CD4-positive, alpha-beta T cell (primary cell): ENCODE results near the gene NDRG4. TPM values are rescaled to one million over a fixed set of nuclear protein-coding genes. Genes with fewer than 3 reads are reported as not detected.
A peak's percentile ranks its signal among the peaks of the same experiment; 100 is the strongest.

ENCODE experiments used
- ATAC-seq: fragments of 200-7000 bp; cut with Tn5 transposase; one replicate; pipeline ENCODE4 v1.10.0; 2022; ENCODE audit warnings: mild to moderate bottlenecking; ENCODE audit not compliant: poor library complexity
- CTCF ChIA-PET: fragments of 350-600 bp; sonication (Branson Sonifier 250); formaldehyde crosslinking; loops from one replicate; lab custom pipeline; 2021; ENCODE audit warnings: antibody characterized with exemption, inconsistent platforms; lab: Charles Lee
- POLR2A ChIA-PET: fragments of 350-600 bp; sonication (Branson Sonifier 250); formaldehyde crosslinking; loops from one replicate; lab custom pipeline; 2021; ENCODE audit warnings: antibody characterized with exemption, inconsistent platforms; lab: Charles Lee
- DNase-seq, 14 experiments: peaks; one replicate each; pipeline ENCODE4 v3.0.0-alpha.2; 2013 to 2020; ENCODE audit warnings: mixed read lengths in 2 of 14
- H3K27ac ChIP-seq, 2 donors: one replicate each; pipeline versions ENCODE4 v1.5.1 to v1.7.0; 2013; ENCODE audit warnings: low read length in 2 of 2, low read depth in 1 of 2, mild to moderate bottlenecking in 1 of 2
- H3K27me3 ChIP-seq, 2 experiments: 1 replicate in 1 of 2; 2 replicates in 1 of 2; pipeline versions ENCODE4 v1.6.1 to v1.7.0; 2013; ENCODE audit warnings: low read length in 2 of 2, control low read depth in 1 of 2, mild to moderate bottlenecking in 1 of 2, moderate library complexity in 1 of 2; ENCODE audit not compliant: insufficient read depth in 2 of 2, control insufficient read depth in 1 of 2
- H3K36me3 ChIP-seq: one replicate; pipeline ENCODE4 v1.6.1; 2013; ENCODE audit warnings: low read length, control low read depth; ENCODE audit not compliant: insufficient read depth
- H3K4me1 ChIP-seq: one replicate; pipeline ENCODE4 v1.6.1; 2013; ENCODE audit warnings: low read length, control low read depth; ENCODE audit not compliant: insufficient read depth
- H3K4me3 ChIP-seq: one replicate; pipeline ENCODE4 v1.5.1; 2013; ENCODE audit warnings: mild to moderate bottlenecking, low read length, moderate library complexity
- H3K9me3 ChIP-seq, 2 experiments: 1 replicate in 1 of 2; 2 replicates in 1 of 2; pipeline versions ENCODE4 v1.6.1 to v1.7.0; 2013; ENCODE audit warnings: low read length in 2 of 2, mild to moderate bottlenecking in 2 of 2, control low read depth in 1 of 2, moderate library complexity in 1 of 2; ENCODE audit not compliant: control insufficient read depth in 1 of 2, insufficient read depth in 1 of 2
- H3K27ac Mint-ChIP-seq: one replicate; pipeline ENCODE4 v1.8.0; 2020; ENCODE audit warnings: mixed read lengths
- H3K27me3 Mint-ChIP-seq: one replicate; pipeline ENCODE4 v1.8.0; 2021; ENCODE audit warnings: mixed read lengths
- H3K36me3 Mint-ChIP-seq: one replicate; pipeline ENCODE4 v1.8.0; 2021; ENCODE audit warnings: low read depth, mixed read lengths
- H3K4me1 Mint-ChIP-seq: one replicate; pipeline ENCODE4 v1.8.0; 2021; ENCODE audit warnings: low read depth, mixed read lengths
- H3K4me3 Mint-ChIP-seq: one replicate; pipeline ENCODE4 v1.8.0; 2020; ENCODE audit warnings: mild to moderate bottlenecking, mixed read lengths
- H3K9me3 Mint-ChIP-seq: one replicate; pipeline ENCODE4 v1.8.0; 2020; ENCODE audit warnings: mixed read lengths
- intact Hi-C, 2 experiments: fragments of 100-400 bp; cut with DNase I in 1 of 2; cut with micrococcal nuclease in 1 of 2; formaldehyde crosslinking; loops; one replicate each; pipeline versions ENCODE4 v1.15.1 to v1.9.0; 2023 to 2025; cut with DNase I, micrococcal nuclease
- polyA plus RNA-seq, 2 donors: library from polyadenylated mRNA; unstranded; fragments of 120-200 nt; gene quantifications; one replicate each; pipeline ENCODE4 v1.2.1, GENCODE V29; 2013
- total RNA-seq, 174 experiments: library from RNA in 2 of 174; stranded (reverse) in 2 of 174; gene quantifications; one replicate each; pipeline ENCODE4 v1.2.3 and lab custom pipeline; 2021 to 2026
- TF ChIP-seq, protein P1 (sequence below): fragments of 200-600 bp; IDR thresholded peaks from one replicate; pipeline ENCODE4 v1.8.0; 2022; ENCODE audit warnings: antibody characterized with exemption, mild to moderate bottlenecking

NDRG4 gene, protein sequence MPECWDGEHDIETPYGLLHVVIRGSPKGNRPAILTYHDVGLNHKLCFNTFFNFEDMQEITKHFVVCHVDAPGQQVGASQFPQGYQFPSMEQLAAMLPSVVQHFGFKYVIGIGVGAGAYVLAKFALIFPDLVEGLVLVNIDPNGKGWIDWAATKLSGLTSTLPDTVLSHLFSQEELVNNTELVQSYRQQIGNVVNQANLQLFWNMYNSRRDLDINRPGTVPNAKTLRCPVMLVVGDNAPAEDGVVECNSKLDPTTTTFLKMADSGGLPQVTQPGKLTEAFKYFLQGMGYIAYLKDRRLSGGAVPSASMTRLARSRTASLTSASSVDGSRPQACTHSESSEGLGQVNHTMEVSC
- total RNA-seq: 1 to 10 TPM; 2.8 to 3.2 TPM
- 0.47 TPM for polyA plus RNA-seq (2013, experiment 1 of 2)
- 1.3 TPM for polyA plus RNA-seq (2013, experiment 2 of 2)
- total RNA-seq (lab: John Stamatoyannopoulos, UW): 0.07 to 5.9 (median 1.1) reads per million in 172 experiments

DNA sequence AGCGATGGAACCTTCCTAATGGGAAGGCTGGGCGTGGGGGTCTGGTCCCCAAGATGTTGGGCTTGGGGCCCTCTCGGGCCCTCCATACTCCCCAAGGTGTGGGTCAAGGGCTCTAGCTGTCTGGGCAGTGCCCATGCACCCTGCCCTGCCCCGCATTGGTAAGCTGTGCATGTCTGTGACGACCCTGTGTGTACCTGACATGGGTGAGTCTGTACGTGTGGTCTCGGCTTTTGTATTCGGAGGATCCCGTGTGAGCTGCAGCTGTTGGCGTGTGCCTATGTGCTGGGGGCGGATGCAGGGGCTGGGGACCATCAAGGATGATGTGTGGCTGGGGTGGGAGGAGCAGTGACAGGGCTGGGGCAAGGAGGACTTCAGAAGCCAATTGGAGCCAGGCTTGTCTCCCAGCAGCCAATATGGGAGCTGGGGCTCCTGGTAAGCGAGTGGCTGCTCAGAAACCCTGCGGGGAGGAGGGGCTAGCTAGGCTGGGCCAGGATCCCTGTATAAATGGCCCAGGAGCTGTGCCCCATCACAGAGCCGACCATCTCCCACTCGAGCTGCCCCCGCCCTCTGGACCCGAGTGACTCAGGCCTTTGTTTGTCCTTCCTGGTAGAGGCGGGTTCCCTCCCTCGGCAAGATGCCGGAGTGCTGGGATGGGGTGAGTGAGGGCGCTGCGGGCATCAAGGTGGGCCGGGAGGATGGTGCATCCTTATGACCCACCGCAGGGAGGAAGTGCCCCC lies at the start of gene NDRG4:
NDRG4 (plus strand) TSS at position 529 of the 737 bp plus-strand sequence; CDS start at position 635, 106 bp downstream.
- H3K27me3 Mint-ChIP-seq: peaks cover 9% of the 10 kb centered on the region
- H3K36me3 Mint-ChIP-seq: no peaks in the 10 kb centered on the region
- intact Hi-C loops: no loop called here
- Histone ChIP-seq H3K27ac (no peak within 1 kb of the TSS), H3K36me3 (no peaks in the 10 kb centered on the region), H3K9me3 (peaks cover 0 to 10% of the 10 kb centered on the region in 2 experiments), H3K4me1 (peaks cover 33% of the 10 kb centered on the region), H3K4me3 (peak within 1 kb of the TSS; percentile 69), H3K27me3 (peaks cover 0 to 8% of the 10 kb centered on the region in 2 experiments)
- peak within 1 kb of the TSS; percentile 72 for H3K27ac Mint-ChIP-seq
- ChIA-PET POLR2A (interaction anchor here (0.6 kb wide), 1 partner anchor 235 kb away, joined by 4 read pairs; no protein-coding TSS in a partner anchor), CTCF (interaction anchor here (1.9 kb wide), 1 partner anchor 13 kb away, joined by 8 read pairs; no protein-coding TSS in a partner anchor)
- peak in 8 of 14 experiments; percentile 16 to 74 (median 43) for DNase-seq
- TF ChIP-seq, protein P1, sequence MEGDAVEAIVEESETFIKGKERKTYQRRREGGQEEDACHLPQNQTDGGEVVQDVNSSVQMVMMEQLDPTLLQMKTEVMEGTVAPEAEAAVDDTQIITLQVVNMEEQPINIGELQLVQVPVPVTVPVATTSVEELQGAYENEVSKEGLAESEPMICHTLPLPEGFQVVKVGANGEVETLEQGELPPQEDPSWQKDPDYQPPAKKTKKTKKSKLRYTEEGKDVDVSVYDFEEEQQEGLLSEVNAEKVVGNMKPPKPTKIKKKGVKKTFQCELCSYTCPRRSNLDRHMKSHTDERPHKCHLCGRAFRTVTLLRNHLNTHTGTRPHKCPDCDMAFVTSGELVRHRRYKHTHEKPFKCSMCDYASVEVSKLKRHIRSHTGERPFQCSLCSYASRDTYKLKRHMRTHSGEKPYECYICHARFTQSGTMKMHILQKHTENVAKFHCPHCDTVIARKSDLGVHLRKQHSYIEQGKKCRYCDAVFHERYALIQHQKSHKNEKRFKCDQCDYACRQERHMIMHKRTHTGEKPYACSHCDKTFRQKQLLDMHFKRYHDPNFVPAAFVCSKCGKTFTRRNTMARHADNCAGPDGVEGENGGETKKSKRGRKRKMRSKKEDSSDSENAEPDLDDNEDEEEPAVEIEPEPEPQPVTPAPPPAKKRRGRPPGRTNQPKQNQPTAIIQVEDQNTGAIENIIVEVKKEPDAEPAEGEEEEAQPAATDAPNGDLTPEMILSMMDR: no peak
- ATAC-seq: peak; percentile 67
- H3K9me3 Mint-ChIP-seq: no peaks in the 10 kb centered on the region
- peak within 1 kb of the TSS; percentile 85 for H3K4me3 Mint-ChIP-seq
- peaks cover 17% of the 10 kb centered on the region for H3K4me1 Mint-ChIP-seq

DNA sequence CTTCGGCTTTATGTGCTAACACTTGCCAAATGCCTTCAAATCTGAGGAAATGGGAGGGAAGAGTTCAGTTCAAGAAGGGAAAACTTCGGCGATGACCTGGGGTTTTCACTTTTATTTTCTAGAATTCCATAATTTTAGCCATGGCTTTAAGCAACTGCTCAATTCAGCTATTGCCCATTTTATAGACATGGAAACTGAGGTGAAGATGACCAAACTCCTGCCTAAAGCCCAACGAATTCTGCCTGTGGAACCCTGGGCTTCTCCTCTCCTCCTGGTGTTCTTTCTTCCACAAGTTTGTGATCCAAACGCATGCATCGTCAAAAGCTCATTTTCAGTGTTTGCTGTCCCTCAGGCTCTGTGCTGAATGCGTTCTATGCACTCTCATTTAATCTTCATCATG lies 49.4 kb upstream of the NDRG4 start:
- Mint-ChIP-seq H3K36me3 (no peaks in the 10 kb centered on the region), H3K9me3 (no peaks in the 10 kb centered on the region), H3K27ac (no peak overlapping the region), H3K4me1 (no peaks in the 10 kb centered on the region), H3K4me3 (no peak overlapping the region), H3K27me3 (peaks cover 15% of the 10 kb centered on the region)
- POLR2A ChIA-PET: no interaction called here
- Histone ChIP-seq H3K36me3 (no peaks in the 10 kb centered on the region), H3K9me3 (no peaks in the 10 kb centered on the region), H3K4me1 (no peaks in the 10 kb centered on the region), H3K4me3 (no peak overlapping the region), H3K27ac (no peak overlapping the region), H3K27me3 (peaks cover 0 to 4% of the 10 kb centered on the region in 2 experiments)
- TF ChIP-seq, protein P1: no peak
- DNase-seq: no peak
- no peak for ATAC-seq
- CTCF ChIA-PET: no interaction called here
- intact Hi-C loops: no loop called here

DNA sequence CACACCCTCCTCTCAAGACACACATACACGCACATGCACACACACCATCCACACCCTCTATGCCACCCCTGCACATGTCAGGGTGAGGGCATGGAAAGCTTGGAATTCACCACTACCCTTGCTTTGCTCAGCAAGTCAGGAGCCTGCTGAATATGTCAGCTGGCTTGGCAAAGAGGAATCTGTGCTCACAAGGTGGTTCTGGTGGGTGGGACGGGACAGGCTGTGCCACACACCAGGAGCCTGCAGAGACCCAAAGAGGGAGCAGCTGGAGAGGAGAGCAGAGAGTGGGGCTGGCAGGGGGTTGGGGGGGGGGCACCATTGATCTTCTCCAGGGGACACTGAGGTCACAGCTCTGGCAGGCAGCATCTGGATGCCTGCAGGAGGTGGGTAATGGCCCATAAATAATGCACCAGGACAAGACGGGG lies 48.7 kb upstream of the NDRG4 start:
- Mint-ChIP-seq H3K9me3 (no peaks in the 10 kb centered on the region), H3K4me3 (no peak overlapping the region), H3K36me3 (no peaks in the 10 kb centered on the region), H3K27ac (no peak overlapping the region), H3K27me3 (peaks cover 15% of the 10 kb centered on the region), H3K4me1 (no peaks in the 10 kb centered on the region)
- H3K4me3 ChIP-seq: no peak overlapping the region
- H3K4me1 ChIP-seq: no peaks in the 10 kb centered on the region
- ChIA-PET POLR2A (no interaction called here), CTCF (no interaction called here)
- intact Hi-C loops: no loop called here
- TF ChIP-seq, protein P1: no peak
- peaks cover 0 to 4% of the 10 kb centered on the region in 2 experiments for H3K27me3 ChIP-seq
- H3K36me3 ChIP-seq: no peaks in the 10 kb centered on the region
- H3K9me3 ChIP-seq: no peaks in the 10 kb centered on the region
- DNase-seq: no peak
- ATAC-seq: no peak
- H3K27ac ChIP-seq: no peak overlapping the region
